BJ (cell line): ENCODE results near the gene PRH1. TPM values are rescaled to one million over a fixed set of nuclear protein-coding genes. Genes with fewer than 3 reads are reported as not detected.

Experiments
- CTCF ChIA-PET: fragments of 350-600 bp; formaldehyde crosslinking; extraction: SDS; loops from one replicate; lab custom pipeline; 2021; ENCODE audit warnings: antibody characterized with exemption, inconsistent platforms; lab: Yijun Ruan, JAX
- POLR2A ChIA-PET: fragments of 300-600 bp; sonication (Branson Sonifier 250); formaldehyde crosslinking; extraction: SDS; loops from one replicate; lab custom pipeline; 2021; ENCODE audit warnings: antibody characterized with exemption; lab: Charles Lee
- DNase-seq: peaks from one replicate; pipeline ENCODE4 v3.0.0-alpha.2; 2011; ENCODE audit warnings: low read depth
- H3K27me3 ChIP-seq: 2 replicates; pipeline ENCODE4 v1.6.0; 2011; ENCODE audit warnings: low read length; ENCODE audit not compliant: control insufficient read depth, insufficient read depth
- H3K36me3 ChIP-seq: 2 replicates; pipeline ENCODE4 v1.5.1; 2011; ENCODE audit warnings: low read length; ENCODE audit not compliant: control insufficient read depth, insufficient read depth
- H3K4me3 ChIP-seq: 2 replicates; pipeline ENCODE4 v1.5.1; 2011; ENCODE audit warnings: low read depth, mild to moderate bottlenecking, control low read depth, low read length
- polyA plus RNA-seq: library from polyadenylated mRNA; depleted of rRNA; stranded (reverse); fragments of >200 nt; gene quantifications from 2 replicates; pipeline ENCODE4 v1.2.3, GENCODE V29; 2011
- TF ChIP-seq, protein P1 (sequence below): IDR thresholded peaks from 2 replicates; pipeline ENCODE4 v1.5.1; 2011; ENCODE audit warnings: low read depth, mild to moderate bottlenecking, control low read depth, inconsistent platforms, low read length, moderate library complexity; ENCODE audit not compliant: insufficient read depth

Gene PRH1
- polyA plus RNA-seq, 1 experiment, result 3.0 TPM

DNA sequence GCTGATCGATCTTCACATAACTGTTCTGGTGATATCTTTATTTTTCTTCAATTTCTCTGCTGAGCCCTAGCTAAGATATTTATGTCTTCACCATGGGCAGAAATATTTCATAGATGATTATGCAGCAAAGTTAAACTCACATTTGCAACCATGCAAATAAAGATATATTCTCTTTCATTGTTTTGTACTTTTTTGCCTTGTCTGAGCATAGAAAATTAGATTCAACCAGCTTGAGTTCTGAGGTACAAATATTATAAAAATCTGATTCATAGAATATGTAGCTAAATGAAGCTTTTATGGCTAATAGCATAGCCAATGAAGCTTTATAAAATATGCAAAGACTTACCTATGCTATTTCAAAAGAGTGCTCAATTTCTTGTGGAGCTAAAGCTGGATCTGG is 25.4 kb upstream of the PRH1 start, which contains the start of gene TAS2R13:
TSS of gene TAS2R13 (minus strand) at position 101 of the 400 bp plus-strand sequence. CDS start 264 bp downstream, outside the sequence.
- ChIA-PET POLR2A (no interaction called here), CTCF (no interaction called here)
- Histone ChIP-seq H3K27me3 (no peaks in the 10 kb centered on the region), H3K36me3 (no peaks in the 10 kb centered on the region), H3K4me3 (no peak within 1 kb of the TSS)
- DNase-seq, result no peak
- TF ChIP-seq, protein P1, sequence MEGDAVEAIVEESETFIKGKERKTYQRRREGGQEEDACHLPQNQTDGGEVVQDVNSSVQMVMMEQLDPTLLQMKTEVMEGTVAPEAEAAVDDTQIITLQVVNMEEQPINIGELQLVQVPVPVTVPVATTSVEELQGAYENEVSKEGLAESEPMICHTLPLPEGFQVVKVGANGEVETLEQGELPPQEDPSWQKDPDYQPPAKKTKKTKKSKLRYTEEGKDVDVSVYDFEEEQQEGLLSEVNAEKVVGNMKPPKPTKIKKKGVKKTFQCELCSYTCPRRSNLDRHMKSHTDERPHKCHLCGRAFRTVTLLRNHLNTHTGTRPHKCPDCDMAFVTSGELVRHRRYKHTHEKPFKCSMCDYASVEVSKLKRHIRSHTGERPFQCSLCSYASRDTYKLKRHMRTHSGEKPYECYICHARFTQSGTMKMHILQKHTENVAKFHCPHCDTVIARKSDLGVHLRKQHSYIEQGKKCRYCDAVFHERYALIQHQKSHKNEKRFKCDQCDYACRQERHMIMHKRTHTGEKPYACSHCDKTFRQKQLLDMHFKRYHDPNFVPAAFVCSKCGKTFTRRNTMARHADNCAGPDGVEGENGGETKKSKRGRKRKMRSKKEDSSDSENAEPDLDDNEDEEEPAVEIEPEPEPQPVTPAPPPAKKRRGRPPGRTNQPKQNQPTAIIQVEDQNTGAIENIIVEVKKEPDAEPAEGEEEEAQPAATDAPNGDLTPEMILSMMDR, result no peak

DNA sequence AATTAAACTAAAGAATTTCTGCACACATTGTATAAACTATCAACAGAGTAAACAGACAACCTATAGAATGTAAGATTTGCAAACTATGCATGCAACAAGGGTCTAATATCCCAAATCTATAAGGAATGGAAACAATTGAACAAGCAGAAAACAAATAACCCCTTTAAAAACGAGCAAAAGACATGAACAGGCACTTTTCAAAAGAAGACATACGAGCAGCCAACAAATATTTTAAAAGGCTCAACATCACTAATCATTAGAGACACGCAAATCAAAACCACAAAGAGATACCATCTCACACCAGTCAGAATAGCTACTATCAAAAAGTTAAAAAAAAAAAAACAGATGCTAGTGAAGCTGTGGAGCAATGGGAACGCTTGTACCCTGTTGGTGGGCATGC is 20.6 kb upstream of the PRH1 start:
- ChIA-PET POLR2A (no interaction called here), CTCF (no interaction called here)
- no peak for DNase-seq
- H3K4me3 ChIP-seq, result no peak overlapping the region
- no peaks in the 10 kb centered on the region for H3K36me3 ChIP-seq
- TF ChIP-seq, protein P1, result no peak
- no peaks in the 10 kb centered on the region for H3K27me3 ChIP-seq

DNA sequence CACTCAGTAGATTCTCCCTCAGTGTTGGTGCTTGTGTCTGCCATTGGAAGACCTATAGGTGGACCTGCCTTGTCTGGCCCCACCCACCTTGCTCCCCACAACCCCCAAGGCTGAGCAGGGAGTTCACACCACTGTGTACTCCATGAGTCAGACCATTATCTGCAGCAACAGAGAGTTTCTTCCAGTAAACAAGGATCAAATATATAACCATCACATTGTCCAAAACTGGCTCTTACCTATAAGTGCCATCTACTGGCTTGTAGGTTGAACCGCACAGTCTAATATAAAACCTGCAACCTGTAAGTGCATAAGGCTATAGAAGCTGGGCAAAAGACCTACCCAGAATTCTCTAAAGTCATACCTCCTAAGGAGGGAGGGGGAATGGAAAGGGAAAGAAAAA is 17.4 kb upstream of the PRH1 start:
- CTCF ChIA-PET, result no interaction called here
- Histone ChIP-seq H3K36me3 (no peaks in the 10 kb centered on the region), H3K4me3 (no peak overlapping the region), H3K27me3 (no peaks in the 10 kb centered on the region)
- TF ChIP-seq, protein P1, result no peak
- no peak for DNase-seq
- POLR2A ChIA-PET, result no interaction called here

DNA sequence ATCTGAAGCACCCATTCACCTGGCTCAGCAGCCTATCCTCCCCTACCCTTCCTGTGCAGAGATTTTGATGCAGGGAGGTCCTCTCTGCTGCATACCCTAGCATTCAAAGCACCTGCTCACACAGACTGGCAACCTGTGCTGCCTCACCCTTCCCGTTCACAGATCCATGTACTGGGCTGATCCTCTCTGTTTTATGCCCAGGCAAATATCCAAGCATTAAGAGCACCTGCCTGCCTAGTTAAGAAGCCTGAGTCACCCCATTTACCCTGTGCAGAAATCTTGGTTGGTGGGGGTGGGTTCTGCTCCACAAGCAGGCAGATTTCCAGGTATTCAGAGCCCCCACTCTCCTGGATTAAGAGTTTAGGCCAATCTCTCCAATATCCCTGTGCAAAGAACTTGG is 16.9 kb upstream of the PRH1 start:
- no peaks in the 10 kb centered on the region for H3K27me3 ChIP-seq
- no peak for DNase-seq
- no peaks in the 10 kb centered on the region for H3K36me3 ChIP-seq
- no peak overlapping the region for H3K4me3 ChIP-seq
- POLR2A ChIA-PET, result no interaction called here
- CTCF ChIA-PET, result no interaction called here
- TF ChIP-seq, protein P1, result no peak

DNA sequence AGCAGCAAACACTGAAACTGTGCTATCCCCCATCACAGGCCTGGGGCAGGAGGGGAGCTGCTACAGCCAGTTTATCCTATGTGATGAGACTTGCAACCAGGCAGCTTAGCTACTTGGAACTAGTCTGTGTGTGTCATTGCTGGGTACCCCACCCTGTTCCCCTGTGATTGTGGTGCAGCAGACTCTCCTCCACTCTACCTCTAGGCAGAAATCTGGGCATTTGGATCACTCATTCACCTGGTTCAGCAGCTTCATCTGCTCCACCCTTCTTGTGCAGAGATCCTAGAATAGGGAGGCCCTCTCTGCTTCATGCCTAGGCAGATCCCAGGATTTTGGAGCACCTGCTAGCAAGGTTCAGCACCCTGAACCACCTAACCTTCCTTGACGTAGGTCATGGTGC is 16.5 kb upstream of the PRH1 start:
- Histone ChIP-seq H3K4me3 (no peak overlapping the region), H3K36me3 (no peaks in the 10 kb centered on the region), H3K27me3 (no peaks in the 10 kb centered on the region)
- TF ChIP-seq, protein P1, result no peak
- POLR2A ChIA-PET, result no interaction called here
- CTCF ChIA-PET, result no interaction called here
- DNase-seq, result no peak
